Measurements from ENCODE around the gene VEGFD.

GRCh38 chrX:15298780-15299179 is 85.4 kb downstream of the VEGFD start:
- TF ChIP-seq CTCF (IDR thresholded peaks at IDR 0.05) (no peak), POLR2A (IDR thresholded peaks at IDR 0.05) (no peak)

All from thyroid gland (tissue), 4 donors.